ENCODE measurements around the gene ANKRD33. TPM values are rescaled to one million over a fixed set of nuclear protein-coding genes. Genes with fewer than 3 reads are reported as not detected.

ANKRD33 gene
- total and polyA plus RNA-seq, 2 of the 8 experiments (the other 6 are each of a cell fraction or from before 2014, with no cell fraction given) = 0.41 to 0.53 TPM

GRCh38 chr12:51845482-51845881 is 42.4 kb upstream of the ANKRD33 start:
- H3K14ac ChIP-seq (ENCODE audit: insufficient read length) = no peak overlapping the region
- peaks cover 18% of the 10 kb centered on the region; the same call in 1 of the 2 replicates for H3K23me2 ChIP-seq (ENCODE audit: low read depth, low read length)
- peak overlapping the region; percentile 32; the same call in 1 of the 2 replicates for H3K18ac ChIP-seq (ENCODE audit: extremely low read depth, low read length)
- peaks cover 12 to 41% (median 26%) of the 10 kb centered on the region in 4 experiments for H3K4me1 ChIP-seq (replicated peaks in 1 of 4; ENCODE audit: control insufficient read depth in 3 of 4, insufficient read depth in 4 of 4, low read length in 3 of 4)
- H2AFZ ChIP-seq (ENCODE audit: low read length) = no peak overlapping the region
- H3K4me3 ChIP-seq (ENCODE audit: extremely low read depth in 1 of 4, insufficient read depth in 2 of 4, low read depth in 3 of 4, low read length in 4 of 4) = no peak overlapping the region
- no peak overlapping the region; the same call in 1 of the 2 replicates for H2BK5ac ChIP-seq (ENCODE audit: low read depth, low read length)
- no peak overlapping the region for H3K56ac ChIP-seq (replicated peaks; ENCODE audit: insufficient read length, low read depth, low read length)
- no peaks in the 10 kb centered on the region for H3K9me3 ChIP-seq (ENCODE audit: insufficient read depth in 2 of 2, low read depth in 1 of 2, low read length in 1 of 2)
- H2BK20ac ChIP-seq (ENCODE audit: low read length) = no peak overlapping the region
- H4K20me1 ChIP-seq (replicated peaks in 1 of 2; ENCODE audit: control insufficient read depth in 1 of 2, insufficient read depth in 2 of 2, low read length in 2 of 2) = peaks cover 2 to 14% of the 10 kb centered on the region in 2 experiments
- CTCF ChIA-PET (ENCODE audit: partially characterized antibody) = interaction anchor here (1.4 to 2.5 kb wide), 6 partner anchors 9 to 29 kb away, joined by 6 to 17 read pairs (median 8); no protein-coding TSS in a partner anchor
- no peak overlapping the region for H3K4ac ChIP-seq (replicated peaks; ENCODE audit: insufficient read length, low read depth, low read length)
- DNase-seq (ENCODE audit: low read depth in 1 of 2, low spot score in 2 of 2) = no peak
- POLR2A ChIA-PET (ENCODE audit: partially characterized antibody) = interaction anchor here (1.7 to 2.5 kb wide), 3 partner anchors 9 to 19 kb away, joined by 6 to 10 read pairs (median 8); no protein-coding TSS in a partner anchor
- peaks cover 0 to 4% of the 10 kb centered on the region in 2 experiments; a peak in 2 of 4 replicates for H3K79me2 ChIP-seq (ENCODE audit: control insufficient read depth in 1 of 2, insufficient read depth in 2 of 2, low read length in 2 of 2)
- H4K5ac ChIP-seq (ENCODE audit: insufficient read length, low read depth, low read length) = no peak overlapping the region
- peak overlapping the region; percentile 44 to 84 for H3K4me2 ChIP-seq (ENCODE audit: insufficient read depth in 1 of 2, low read depth in 2 of 2, low read length in 2 of 2)
- H4K91ac ChIP-seq (replicated peaks; ENCODE audit: insufficient read length, low read length) = no peak overlapping the region
- no peak overlapping the region for H2AK5ac ChIP-seq (ENCODE audit: low read depth, low read length)
- H3K27me3 ChIP-seq (replicated peaks in 1 of 4; ENCODE audit: control insufficient read depth in 3 of 4, extremely low read depth in 1 of 4, insufficient read depth in 3 of 4, low read length in 3 of 4) = peaks cover 2 to 17% (median 16%) of the 10 kb centered on the region in 4 experiments
- no peak overlapping the region for H3K27ac ChIP-seq (ENCODE audit: low read depth, low read length)
- no peak for FAIRE-seq
- no peak overlapping the region for H4K8ac ChIP-seq (ENCODE audit: extremely low read depth, insufficient read depth, low read length)
- no peak overlapping the region for H2BK15ac ChIP-seq (ENCODE audit: low read length)
- H3K36me3 ChIP-seq (ENCODE audit: control insufficient read depth in 2 of 4, insufficient read depth in 4 of 4, low read length in 3 of 4) = no peaks in the 10 kb centered on the region
- H3K79me1 ChIP-seq (ENCODE audit: low read depth, low read length) = peaks cover 5% of the 10 kb centered on the region; the same call in 1 of the 2 replicates
- 59% methylated on average over 7 of the region's 7 CpGs; no CpG with 5 or more reads in 1 of the 2 experiments for WGBS, 2 experiments (ENCODE audit: extremely low coverage in 1 of 2, insufficient coverage in 1 of 2, insufficient read length in 1 of 2, insufficient replicate concordance in 2 of 2, low coverage in 1 of 2, low lambda C conversion rate in 2 of 2, missing lambda C conversion rate in 1 of 2)
- no peak overlapping the region for H3K9ac ChIP-seq (replicated peaks in 1 of 4; ENCODE audit: extremely low read depth in 1 of 4, low read depth in 3 of 4, low read length in 3 of 4)
- H2BK120ac ChIP-seq (replicated peaks; ENCODE audit: low read depth, low read length) = no peak overlapping the region
- no peak overlapping the region for H3K23ac ChIP-seq (ENCODE audit: insufficient read length)
- no peak overlapping the region; the same call in 1 of the 2 replicates for H2BK12ac ChIP-seq (ENCODE audit: low read depth, low read length)
- TF ChIP-seq MAX (IDR thresholded peaks at IDR 0.05) = no peak
- no peak for TF ChIP-seq TAF1 (IDR thresholded peaks at IDR 0.05; ENCODE audit: low read depth, low read length)

All from H1 (cell line).